SH-SY5Y (cell line): ENCODE results near the gene STX3.

Experiments used
- GATA2 ChIP-seq: IDR thresholded peaks from 2 replicates; pipeline ENCODE4 v1.6.1; 2011; ENCODE audit warnings: mild to moderate bottlenecking, low read depth, low read length
- GATA3 ChIP-seq: IDR thresholded peaks from 2 replicates; pipeline ENCODE4 v1.6.1; 2011; ENCODE audit warnings: low read depth, mild to moderate bottlenecking, low read length, moderate library complexity

Gene STX3

DNA sequence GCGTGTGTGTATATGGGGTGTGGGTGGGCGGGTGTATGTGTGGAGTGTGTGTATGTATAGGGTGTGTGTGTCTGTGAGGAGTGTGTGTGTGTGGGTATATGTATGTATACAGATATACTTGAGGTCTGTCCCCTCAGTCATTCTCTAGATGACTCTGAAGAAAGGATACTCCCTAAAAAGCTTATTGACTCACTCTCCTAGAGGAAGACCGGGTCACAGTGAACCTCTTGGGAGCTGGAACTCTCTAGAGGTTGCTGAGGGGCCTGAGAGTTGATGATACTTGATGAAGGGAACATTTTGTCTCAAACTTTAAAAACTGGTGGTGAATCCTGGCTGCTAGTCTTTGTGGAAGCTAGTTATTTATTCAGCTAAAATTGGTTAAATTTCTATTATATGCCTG lies 15.1 kb downstream of the STX3 start:
- TF ChIP-seq GATA2 (no peak), GATA3 (no peak)

DNA sequence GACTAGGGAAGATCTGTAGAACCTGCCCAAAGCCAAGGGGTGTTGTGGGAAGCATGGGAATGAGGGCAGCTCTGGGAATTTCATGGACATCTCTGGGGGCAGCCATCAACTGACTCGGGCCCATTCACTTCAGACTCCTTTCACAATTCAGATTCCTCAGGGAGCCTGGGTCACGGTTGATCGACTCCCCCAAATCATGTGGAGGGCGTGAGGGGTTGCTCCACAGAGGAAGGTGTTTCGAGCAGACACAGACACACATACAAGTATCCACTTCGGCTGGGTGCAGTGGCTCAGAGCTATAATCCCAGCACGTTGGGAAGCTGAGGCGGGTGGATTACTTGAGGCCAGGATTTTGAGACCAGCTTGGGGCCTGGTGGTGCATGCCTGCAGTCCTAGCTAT lies 15.7 kb downstream of the STX3 start:
- no peak for TF ChIP-seq GATA2
- no peak for TF ChIP-seq GATA3

DNA sequence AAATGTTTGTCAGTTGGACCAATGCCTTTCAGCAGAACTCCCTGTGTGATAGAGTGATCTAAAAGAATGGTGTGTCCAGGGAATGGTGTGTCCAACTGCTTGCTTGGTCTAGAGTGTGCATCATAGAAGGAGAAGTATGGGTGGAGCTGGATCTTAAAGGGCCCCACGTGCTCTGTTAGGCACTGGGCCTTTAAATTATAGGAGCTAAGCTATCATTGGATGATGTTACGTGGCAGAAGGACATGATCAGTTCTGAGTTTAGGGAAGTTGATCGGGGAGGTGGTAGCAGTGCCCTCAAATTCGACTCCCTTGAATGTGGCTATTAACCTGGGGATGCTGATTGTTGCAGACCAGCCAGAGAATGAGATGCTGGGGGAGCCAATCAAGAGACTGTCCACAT lies 16.4 kb downstream of the STX3 start:
- no peak for TF ChIP-seq GATA2
- no peak for TF ChIP-seq GATA3

DNA sequence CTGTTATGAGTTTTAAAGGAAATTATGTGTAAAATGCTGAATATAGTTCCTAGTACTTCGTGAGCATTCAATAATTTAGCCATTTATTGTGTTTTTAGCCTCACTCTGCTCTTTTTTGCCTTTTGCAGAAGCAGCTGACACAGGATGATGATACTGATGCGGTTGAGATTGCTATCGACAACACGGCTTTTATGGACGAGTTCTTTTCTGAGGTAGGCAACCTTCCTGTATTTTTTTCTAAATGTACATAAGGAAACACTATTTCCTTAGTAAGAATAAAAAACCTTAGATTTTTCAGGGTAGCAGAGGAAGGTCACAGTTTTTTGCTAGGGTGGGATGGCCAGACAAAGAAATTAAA lies 17.9 kb downstream of the STX3 start:
- TF ChIP-seq GATA3 (no peak), GATA2 (no peak)

DNA sequence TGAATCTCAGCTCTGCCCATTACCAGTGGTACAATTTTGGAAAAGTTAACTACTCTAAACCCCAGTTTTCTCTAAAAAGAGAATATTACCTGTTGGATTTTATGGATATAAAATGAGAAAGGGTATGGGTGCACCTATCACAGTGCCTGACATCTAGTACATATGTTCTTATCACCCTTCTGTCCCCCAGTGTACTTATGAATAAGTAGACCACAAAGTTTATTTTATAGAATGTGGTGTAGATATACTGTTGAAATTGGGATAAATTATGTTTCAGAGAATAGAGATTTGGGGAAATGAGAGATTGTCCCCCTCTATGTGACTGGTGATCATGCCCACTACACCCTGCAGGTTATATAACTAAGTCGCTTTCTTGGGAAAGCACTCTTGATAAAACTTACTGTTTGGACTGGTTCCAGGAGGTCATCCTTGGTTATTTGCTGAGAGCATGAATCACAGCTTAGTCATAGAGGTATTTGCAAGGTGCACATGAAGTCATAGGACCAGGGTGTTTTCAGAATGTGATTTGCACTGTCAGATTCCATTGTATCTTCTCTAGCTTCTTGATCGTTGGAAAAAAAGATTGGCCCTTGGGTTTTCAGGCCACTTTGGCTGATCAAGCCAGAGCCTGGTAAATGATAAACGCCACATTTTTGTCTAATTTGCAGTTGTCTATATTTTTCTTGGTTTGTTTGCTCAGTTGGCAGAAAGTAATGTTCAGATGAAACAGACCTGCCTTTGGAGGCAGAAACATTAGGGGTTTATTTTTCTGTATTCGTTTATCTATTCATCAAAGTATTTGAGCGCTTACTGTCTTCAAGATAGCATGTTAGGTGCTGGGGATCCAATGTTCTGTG lies 21.3 kb downstream of the STX3 start:
- TF ChIP-seq GATA2: no peak

DNA sequence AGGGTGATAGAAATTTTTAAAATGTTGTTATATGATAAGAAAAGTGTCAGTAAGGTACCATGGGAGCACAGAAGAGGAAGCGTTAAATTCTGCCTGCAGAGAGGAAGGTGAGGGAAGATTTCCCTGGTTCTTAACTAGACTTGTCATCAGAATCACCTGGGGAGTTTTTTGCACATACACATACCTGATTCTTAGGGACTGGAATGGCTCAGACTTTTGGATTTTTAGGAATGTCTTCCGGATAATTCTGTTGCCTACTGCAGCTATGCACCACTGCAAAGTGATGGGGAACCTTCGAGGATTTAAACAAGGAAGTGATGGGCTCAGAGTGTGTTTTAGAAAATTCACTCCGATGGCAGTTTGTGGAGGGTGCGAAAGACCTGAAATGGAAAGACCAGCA lies 21.9 kb downstream of the STX3 start:
- TF ChIP-seq GATA2: no peak
- no peak for TF ChIP-seq GATA3

GRCh38 chr11:59778122-59778521 lies 22.9 kb downstream of the STX3 start:
- no peak for TF ChIP-seq GATA3
- TF ChIP-seq GATA2: no peak

DNA sequence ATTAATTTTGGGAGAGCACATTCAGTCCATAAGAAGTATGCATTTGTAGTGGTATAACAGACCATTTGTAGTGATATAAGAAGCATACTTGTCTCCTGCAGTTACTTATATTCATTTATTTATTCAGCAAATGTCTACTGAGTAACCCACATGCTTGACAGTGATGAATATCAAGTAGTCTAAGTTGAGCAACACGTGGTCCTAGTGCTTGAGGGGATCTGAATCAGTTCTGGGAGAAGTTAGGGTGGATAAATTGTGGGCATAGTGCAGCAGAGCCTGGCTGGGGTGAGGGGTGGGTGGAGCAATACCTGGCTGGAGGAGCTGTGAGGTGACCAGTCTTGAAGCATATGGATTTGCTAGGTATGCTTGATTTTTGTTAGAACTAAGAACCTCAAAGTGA lies 24.3 kb downstream of the STX3 start:
- TF ChIP-seq GATA2 (no peak), GATA3 (no peak)

GRCh38 chr11:59782080-59782479 lies 26.9 kb downstream of the STX3 start:
- no peak for TF ChIP-seq GATA3
- no peak for TF ChIP-seq GATA2

DNA sequence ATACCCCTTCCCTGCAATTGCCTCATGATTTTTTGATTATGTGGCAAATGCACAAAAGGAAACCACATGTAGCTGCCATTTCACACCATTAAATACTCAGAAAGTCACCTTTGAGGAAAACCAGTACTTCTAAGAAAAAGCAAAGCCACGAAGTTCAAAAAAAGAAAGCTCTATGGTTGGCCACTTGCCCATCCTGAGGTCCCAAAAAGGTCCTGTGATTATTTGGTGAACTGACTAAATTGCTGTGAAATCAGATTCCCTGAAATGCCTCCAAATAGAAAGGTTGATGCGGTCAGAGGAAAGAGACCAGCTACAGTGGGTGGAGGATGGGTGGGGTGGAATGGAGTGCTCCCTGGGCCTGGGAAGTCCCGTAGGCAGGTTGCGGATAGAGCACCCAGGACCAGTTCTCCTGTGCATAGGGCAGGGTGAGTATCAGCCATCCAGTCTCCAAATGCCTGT lies 28.5 kb downstream of the STX3 start:
- TF ChIP-seq GATA2 (no peak), GATA3 (no peak)

GRCh38 chr11:59785818-59786217 lies 30.6 kb downstream of the STX3 start:
- TF ChIP-seq GATA3 (no peak), GATA2 (no peak)

DNA sequence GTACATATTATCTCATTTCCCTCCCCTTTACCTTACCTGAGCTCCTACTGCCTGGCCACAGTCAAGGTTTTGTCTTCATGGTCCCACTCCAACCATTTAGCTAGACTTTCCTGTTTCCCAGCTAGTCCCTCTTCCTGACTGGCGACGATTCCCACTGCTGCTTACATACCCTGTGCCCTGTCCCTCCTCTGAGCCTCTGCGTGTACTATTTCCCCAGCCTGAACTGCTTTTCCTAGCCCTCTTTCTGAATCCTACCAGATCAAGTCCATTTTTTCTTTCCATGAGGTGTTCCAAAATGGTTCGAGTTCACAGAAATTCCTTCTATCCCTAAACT lies 32.0 kb downstream of the STX3 start:
- TF ChIP-seq GATA3 (no peak), GATA2 (no peak)

DNA sequence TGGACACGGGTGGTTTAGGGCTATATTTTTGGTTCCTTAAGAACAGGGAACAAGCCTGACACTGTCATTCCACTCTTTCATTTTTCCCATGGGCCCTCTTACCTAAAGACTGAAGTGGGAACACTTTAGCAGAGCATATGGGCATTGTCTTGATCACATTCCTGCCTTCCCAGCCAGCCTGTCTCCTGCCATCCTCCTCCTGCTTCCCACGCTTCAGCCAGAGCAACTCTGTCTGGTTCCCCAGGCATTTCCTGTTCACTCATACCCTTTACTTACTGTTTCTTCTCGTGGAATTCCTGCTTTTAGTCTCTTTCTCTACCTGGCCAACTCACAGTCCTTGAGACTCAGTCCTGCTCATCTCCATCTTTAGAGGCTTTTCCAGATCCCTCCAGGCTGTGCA lies 32.6 kb downstream of the STX3 start:
- no peak for TF ChIP-seq GATA3
- TF ChIP-seq GATA2: no peak

GRCh38 chr11:59791639-59792038 lies 36.5 kb downstream of the STX3 start:
- TF ChIP-seq GATA3 (no peak), GATA2 (no peak)

DNA sequence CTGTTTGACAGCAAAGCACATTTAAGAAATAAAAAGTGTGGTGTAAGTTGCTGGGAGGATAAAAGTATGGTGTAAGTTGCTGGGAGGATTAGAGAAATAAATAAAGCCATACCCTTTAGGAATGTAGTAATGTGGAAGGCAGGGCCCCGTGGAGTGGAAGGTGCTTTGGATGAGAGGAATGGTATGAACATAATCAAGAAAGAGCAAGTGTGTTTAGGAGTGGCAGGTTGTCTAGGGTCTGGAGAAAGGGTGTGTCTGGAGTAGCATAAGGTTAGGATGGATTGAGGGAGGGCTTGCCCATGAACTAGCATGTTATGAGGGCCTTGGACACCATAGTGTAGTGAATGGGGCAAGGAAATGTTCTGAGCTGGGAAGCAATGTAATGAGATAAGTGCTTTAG lies 37.3 kb downstream of the STX3 start:
- no peak for TF ChIP-seq GATA2
- TF ChIP-seq GATA3: no peak

DNA sequence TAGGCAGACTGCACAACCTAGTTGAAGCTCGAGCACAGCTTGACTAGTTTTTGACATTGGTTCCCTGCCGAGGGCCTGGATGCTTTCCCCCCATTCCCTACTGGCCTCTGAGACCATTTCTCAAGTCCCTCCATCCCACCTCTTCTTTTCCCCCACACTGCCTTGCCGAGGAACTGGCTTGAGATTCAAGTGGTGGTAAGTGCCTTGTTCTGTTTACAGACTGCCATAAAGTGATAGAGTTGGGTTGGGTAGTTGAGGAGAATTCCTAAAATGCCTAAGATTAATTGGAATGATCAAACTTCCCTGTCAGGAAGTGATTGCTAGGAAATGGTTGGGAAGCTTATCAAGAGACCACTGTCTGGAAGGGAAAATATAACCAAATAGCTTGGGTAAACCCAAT lies 39.2 kb downstream of the STX3 start:
- no peak for TF ChIP-seq GATA3
- TF ChIP-seq GATA2: no peak

- no peak for TF ChIP-seq GATA2
- no peak for TF ChIP-seq GATA3
Measured at GRCh38 chr11:59800390-59801025, 45.3 kb downstream of the STX3 start.
